Ishikawa (cell line): ENCODE measurements around the gene ZEB2.

Experiments
- CEBPB ChIP-seq: IDR thresholded peaks from 2 replicates; pipeline ENCODE4 v1.6.1; 2012
- CREB1 ChIP-seq: IDR thresholded peaks from 2 replicates; pipeline ENCODE4 v1.6.1; 2012; ENCODE audit warnings: low read depth
- EGR1 ChIP-seq: IDR thresholded peaks from 2 replicates; pipeline ENCODE4 v1.6.1; 2012
- EP300 ChIP-seq: IDR thresholded peaks from 2 replicates; pipeline ENCODE4 v1.6.1; 2012; ENCODE audit warnings: borderline replicate concordance
- FOXM1 ChIP-seq: IDR thresholded peaks from 2 replicates; pipeline ENCODE4 v1.6.1; 2012; ENCODE audit warnings: low read depth, borderline replicate concordance
- MAX ChIP-seq: IDR thresholded peaks from 2 replicates; pipeline ENCODE4 v1.6.1; 2012
- NFIC ChIP-seq: IDR thresholded peaks from 2 replicates; pipeline ENCODE4 v1.6.1; 2012
- RAD21 ChIP-seq: IDR thresholded peaks from 2 replicates; pipeline ENCODE4 v1.6.1; 2012; ENCODE audit warnings: low read depth
- REST ChIP-seq: IDR thresholded peaks from 2 replicates; pipeline ENCODE4 v1.6.1; 2012; ENCODE audit warnings: low read depth, mild to moderate bottlenecking
- TAF1 ChIP-seq: IDR thresholded peaks from 2 replicates; pipeline ENCODE4 v1.6.1; 2012; ENCODE audit warnings: low read depth, mild to moderate bottlenecking
- TCF12 ChIP-seq: IDR thresholded peaks from 2 replicates; pipeline ENCODE4 v1.6.1; 2012; ENCODE audit warnings: low read depth
- TEAD4 ChIP-seq: IDR thresholded peaks from 2 replicates; pipeline ENCODE4 v1.6.1; 2012
- USF1 ChIP-seq: IDR thresholded peaks from 2 replicates; pipeline ENCODE4 v1.6.1; 2012
- YY1 ChIP-seq: IDR thresholded peaks from 2 replicates; pipeline ENCODE4 v1.6.1; 2012; ENCODE audit warnings: low read depth
- ZBTB7A ChIP-seq: IDR thresholded peaks from 2 replicates; pipeline ENCODE4 v1.6.1; 2012; ENCODE audit warnings: low read depth

ZEB2 gene

GRCh38 chr2:144512470-144512869 lies 7.4 kb downstream of the ZEB2 start:
- no peak for TF ChIP-seq REST
- no peak for TF ChIP-seq FOXM1

GRCh38 chr2:144511937-144512336 lies 8.0 kb downstream of the ZEB2 start:
- no peak for TF ChIP-seq USF1
- no peak for TF ChIP-seq EP300
- TF ChIP-seq REST, result no peak
- TF ChIP-seq CREB1, result no peak
- no peak for TF ChIP-seq RAD21
- no peak for TF ChIP-seq YY1
- TF ChIP-seq NFIC, result no peak
- TF ChIP-seq TAF1, result no peak
- no peak for TF ChIP-seq TCF12
- no peak for TF ChIP-seq EGR1
- no peak for TF ChIP-seq ZBTB7A
- TF ChIP-seq CEBPB, result no peak
- no peak for TF ChIP-seq MAX
- TF ChIP-seq TEAD4, result no peak

GRCh38 chr2:144511226-144511810 lies 8.6 kb downstream of the ZEB2 start:
- TF ChIP-seq USF1 (no peak), RAD21 (no peak), REST (no peak)

- TF ChIP-seq MAX (no peak), EGR1 (no peak), TEAD4 (no peak), EP300 (no peak), ZBTB7A (no peak), RAD21 (no peak), CREB1 (no peak), TCF12 (no peak)
Measured at GRCh38 chr2:144510294-144510991, 9.5 kb downstream of the ZEB2 start.

GRCh38 chr2:144509879-144510221 lies 10.1 kb downstream of the ZEB2 start:
- TF ChIP-seq MAX, result no peak
